Caco-2 (cell line): Measurements from ENCODE around the gene ASCL4. TPM values are rescaled to one million over a fixed set of nuclear protein-coding genes. Genes with fewer than 3 reads are reported as not detected.

Experiments used
- BruUV-seq: library from RNA; stranded (reverse); fragments of 400-500 nt; replicated peaks from 2 replicates; lab custom pipeline; 2021; lab: Mats Ljungman, UMichigan
- CTCF ChIA-PET: fragments of 300-600 bp; sonication (Branson Sonifier 250); formaldehyde crosslinking; loops from one replicate; lab custom pipeline; 2022; ENCODE audit warnings: antibody characterized with exemption; lab: Charles Lee
- POLR2A ChIA-PET: fragments of 300-600 bp; sonication (Branson Sonifier 250); formaldehyde crosslinking; loops from one replicate; lab custom pipeline; 2022; ENCODE audit warnings: antibody characterized with exemption; lab: Charles Lee
- DNase-seq, 2 experiments: peaks; one replicate each; pipeline versions ENCODE4 v3.0.0 to v3.0.0-alpha.2; 2020 to 2022
- H3K27me3 ChIP-seq: replicated peaks from 2 replicates; pipeline ENCODE4 v1.6.0; 2011; ENCODE audit warnings: low read length; ENCODE audit not compliant: control insufficient read depth, insufficient read depth
- H3K36me3 ChIP-seq: 2 replicates; pipeline ENCODE4 v1.5.1; 2011; ENCODE audit warnings: low read length; ENCODE audit not compliant: control insufficient read depth, insufficient read depth
- H3K4me1 ChIP-seq: fragments of 250-450 bp; sonication (Bioruptor Pico); 2 replicates; pipeline ENCODE4 v1.5.1; 2020; ENCODE audit warnings: mild to moderate bottlenecking
- H3K4me3 ChIP-seq: 2 replicates; pipeline ENCODE4 v1.5.1; 2011; ENCODE audit warnings: low read depth, mild to moderate bottlenecking, control low read depth, low read length
- H3K9me3 ChIP-seq: fragments of 250-450 bp; sonication (Bioruptor Pico); 2 replicates; pipeline ENCODE4 v1.5.1; 2020; ENCODE audit warnings: mild to moderate bottlenecking, moderate library complexity
- H3K27ac Mint-ChIP-seq: one replicate; pipeline ENCODE4 v1.8.0; 2022; ENCODE audit warnings: mixed read lengths; ENCODE audit not compliant: unreplicated experiment
- H3K27me3 Mint-ChIP-seq: one replicate; pipeline ENCODE4 v1.8.0; 2022; ENCODE audit warnings: mixed read lengths; ENCODE audit not compliant: insufficient read depth, unreplicated experiment
- H3K36me3 Mint-ChIP-seq: one replicate; pipeline ENCODE4 v1.8.0; 2022; ENCODE audit warnings: mild to moderate bottlenecking, mixed read lengths; ENCODE audit not compliant: insufficient read depth, unreplicated experiment
- H3K4me1 Mint-ChIP-seq: one replicate; pipeline ENCODE4 v1.8.0; 2022; ENCODE audit warnings: low read depth, mixed read lengths; ENCODE audit not compliant: unreplicated experiment
- H3K4me3 Mint-ChIP-seq: one replicate; pipeline ENCODE4 v1.8.0; 2022; ENCODE audit warnings: mild to moderate bottlenecking, moderate library complexity, mixed read lengths; ENCODE audit not compliant: unreplicated experiment
- H3K9me3 Mint-ChIP-seq: one replicate; pipeline ENCODE4 v1.8.0; 2022; ENCODE audit warnings: mixed read lengths; ENCODE audit not compliant: unreplicated experiment
- intact Hi-C: fragments of 100-400 bp; cut with micrococcal nuclease; formaldehyde crosslinking; loops from one replicate; pipeline ENCODE4 v1.10.0; 2022; ENCODE audit not compliant: unreplicated experiment
- total RNA-seq: library from RNA; stranded (reverse); gene quantifications from 2 replicates; pipeline ENCODE4 v1.2.3, GENCODE V29; 2022
- TF ChIP-seq, protein P1 (sequence below), 2 experiments: fragments of 200-600 bp in 1 of 2; IDR thresholded peaks; 1 replicate in 1 of 2; 2 replicates in 1 of 2; pipeline versions ENCODE4 v1.5.1 to v1.8.0; 2011 to 2022; ENCODE audit warnings: antibody characterized with exemption in 1 of 2, control low read depth in 1 of 2, inconsistent platforms in 1 of 2, low read depth in 1 of 2, low read length in 1 of 2, mild to moderate bottlenecking in 1 of 2, moderate library complexity in 1 of 2; ENCODE audit not compliant: insufficient read depth in 1 of 2, severe bottlenecking in 1 of 2, unreplicated experiment in 1 of 2

Gene ASCL4
- total RNA-seq, 1 experiment from 2014 or later = not detected

DNA sequence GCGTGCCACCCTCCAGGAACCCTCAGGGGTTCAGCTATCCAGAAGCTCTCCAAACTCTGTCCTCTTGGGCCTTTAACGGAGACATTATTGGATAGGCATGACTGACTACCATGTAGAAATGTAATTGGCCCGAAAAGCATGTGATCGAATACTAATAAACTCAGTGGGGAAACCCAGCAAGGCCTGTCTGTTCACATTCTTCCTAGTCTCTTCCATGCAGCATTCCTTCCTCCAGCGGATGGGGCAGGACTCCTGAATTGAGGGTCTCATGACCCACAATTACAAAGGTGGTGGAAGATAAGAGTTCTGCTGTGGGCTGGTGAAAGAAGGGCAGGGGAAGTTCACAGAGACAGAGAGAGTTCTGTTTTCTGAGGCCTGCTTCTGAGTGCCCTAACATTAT lies 7.0 kb upstream of the ASCL4 start:
- no peak overlapping the region for H3K4me3 ChIP-seq
- no peaks in the 10 kb centered on the region for H3K36me3 Mint-ChIP-seq
- ChIA-PET CTCF (interaction anchor here (0.5 kb wide), 1 partner anchor 773 kb away, joined by 3 read pairs; no protein-coding TSS in a partner anchor), POLR2A (no interaction called here)
- DNase-seq = no peak
- TF ChIP-seq, protein P1, sequence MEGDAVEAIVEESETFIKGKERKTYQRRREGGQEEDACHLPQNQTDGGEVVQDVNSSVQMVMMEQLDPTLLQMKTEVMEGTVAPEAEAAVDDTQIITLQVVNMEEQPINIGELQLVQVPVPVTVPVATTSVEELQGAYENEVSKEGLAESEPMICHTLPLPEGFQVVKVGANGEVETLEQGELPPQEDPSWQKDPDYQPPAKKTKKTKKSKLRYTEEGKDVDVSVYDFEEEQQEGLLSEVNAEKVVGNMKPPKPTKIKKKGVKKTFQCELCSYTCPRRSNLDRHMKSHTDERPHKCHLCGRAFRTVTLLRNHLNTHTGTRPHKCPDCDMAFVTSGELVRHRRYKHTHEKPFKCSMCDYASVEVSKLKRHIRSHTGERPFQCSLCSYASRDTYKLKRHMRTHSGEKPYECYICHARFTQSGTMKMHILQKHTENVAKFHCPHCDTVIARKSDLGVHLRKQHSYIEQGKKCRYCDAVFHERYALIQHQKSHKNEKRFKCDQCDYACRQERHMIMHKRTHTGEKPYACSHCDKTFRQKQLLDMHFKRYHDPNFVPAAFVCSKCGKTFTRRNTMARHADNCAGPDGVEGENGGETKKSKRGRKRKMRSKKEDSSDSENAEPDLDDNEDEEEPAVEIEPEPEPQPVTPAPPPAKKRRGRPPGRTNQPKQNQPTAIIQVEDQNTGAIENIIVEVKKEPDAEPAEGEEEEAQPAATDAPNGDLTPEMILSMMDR (IDR thresholded peaks at IDR 0.05; ENCODE audit: insufficient read depth in 1 of 2, low read depth in 1 of 2, low read length in 1 of 2, severe bottlenecking in 1 of 2, unreplicated experiment in 1 of 2) = no peak
- no peaks in the 10 kb centered on the region for H3K9me3 ChIP-seq
- BruUV-seq = no TSS peak
- no peaks in the 10 kb centered on the region for H3K36me3 ChIP-seq
- no peaks in the 10 kb centered on the region for H3K27me3 ChIP-seq
- no peak overlapping the region for H3K27ac Mint-ChIP-seq
- no peaks in the 10 kb centered on the region for H3K9me3 Mint-ChIP-seq
- no peaks in the 10 kb centered on the region for H3K27me3 Mint-ChIP-seq
- intact Hi-C loops = no loop called here
- no peaks in the 10 kb centered on the region for H3K4me1 Mint-ChIP-seq
- no peak overlapping the region for H3K4me3 Mint-ChIP-seq
- no peaks in the 10 kb centered on the region for H3K4me1 ChIP-seq

DNA sequence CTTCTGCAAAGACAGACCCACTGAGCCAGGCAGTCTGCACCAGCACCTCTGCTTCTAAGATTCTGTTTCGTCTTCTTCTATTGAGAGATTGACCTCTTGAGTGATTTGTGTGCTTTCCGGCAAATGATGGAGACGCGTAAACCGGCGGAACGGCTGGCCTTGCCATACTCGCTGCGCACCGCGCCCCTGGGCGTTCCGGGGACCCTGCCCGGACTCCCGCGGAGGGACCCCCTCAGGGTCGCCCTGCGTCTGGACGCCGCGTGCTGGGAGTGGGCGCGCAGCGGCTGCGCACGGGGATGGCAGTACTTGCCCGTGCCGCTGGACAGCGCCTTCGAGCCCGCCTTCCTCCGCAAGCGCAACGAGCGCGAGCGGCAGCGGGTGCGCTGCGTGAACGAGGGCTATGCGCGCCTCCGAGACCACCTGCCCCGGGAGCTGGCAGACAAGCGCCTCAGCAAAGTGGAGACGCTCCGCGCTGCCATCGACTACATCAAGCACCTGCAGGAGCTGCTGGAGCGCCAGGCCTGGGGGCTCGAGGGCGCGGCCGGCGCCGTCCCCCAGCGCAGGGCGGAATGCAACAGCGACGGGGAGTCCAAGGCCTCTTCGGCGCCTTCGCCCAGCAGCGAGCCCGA lies 703 bp downstream of the ASCL4 start:
- Mint-ChIP-seq H3K4me1 (no peaks in the 10 kb centered on the region), H3K36me3 (no peaks in the 10 kb centered on the region), H3K9me3 (no peaks in the 10 kb centered on the region), H3K4me3 (no peak overlapping the region), H3K27ac (no peak overlapping the region), H3K27me3 (no peaks in the 10 kb centered on the region)
- Histone ChIP-seq H3K27me3 (no peaks in the 10 kb centered on the region), H3K9me3 (no peaks in the 10 kb centered on the region), H3K4me1 (no peaks in the 10 kb centered on the region), H3K36me3 (no peaks in the 10 kb centered on the region), H3K4me3 (no peak overlapping the region)
- no peak for DNase-seq
- ChIA-PET CTCF (no interaction called here), POLR2A (no interaction called here)
- TF ChIP-seq, protein P1 (IDR thresholded peaks at IDR 0.05; ENCODE audit: insufficient read depth in 1 of 2, low read depth in 1 of 2, low read length in 1 of 2, severe bottlenecking in 1 of 2, unreplicated experiment in 1 of 2) = no peak
- intact Hi-C loops = no loop called here
- no TSS peak for BruUV-seq

DNA sequence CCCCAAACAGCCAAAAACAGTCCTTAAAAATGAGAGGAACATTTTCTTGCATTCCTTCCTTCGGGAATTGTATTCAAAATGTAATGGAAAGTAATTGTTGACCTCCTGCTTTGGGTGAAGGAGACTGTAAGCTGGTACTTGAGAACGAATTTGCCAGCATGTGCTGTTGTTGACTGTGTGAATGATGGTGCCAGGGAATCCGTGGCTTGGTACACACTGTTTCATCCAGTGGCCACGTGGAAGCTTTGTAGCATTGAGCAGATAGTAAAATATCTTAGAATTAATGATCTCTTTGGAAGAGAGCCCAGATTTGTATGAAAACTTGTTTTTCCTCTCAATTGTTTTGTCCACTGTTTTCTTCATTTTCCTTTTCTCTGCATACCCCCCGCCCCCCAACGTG lies 1.7 kb downstream of the ASCL4 start:
- Histone ChIP-seq H3K4me3 (no peak overlapping the region), H3K27me3 (no peaks in the 10 kb centered on the region), H3K4me1 (no peaks in the 10 kb centered on the region), H3K9me3 (no peaks in the 10 kb centered on the region), H3K36me3 (no peaks in the 10 kb centered on the region)
- intact Hi-C loops = no loop called here
- DNase-seq = no peak
- Mint-ChIP-seq H3K4me1 (no peaks in the 10 kb centered on the region), H3K27ac (no peak overlapping the region), H3K4me3 (no peak overlapping the region), H3K27me3 (no peaks in the 10 kb centered on the region), H3K9me3 (no peaks in the 10 kb centered on the region), H3K36me3 (no peaks in the 10 kb centered on the region)
- CTCF ChIA-PET = no interaction called here
- POLR2A ChIA-PET = no interaction called here
- TF ChIP-seq, protein P1 (IDR thresholded peaks at IDR 0.05; ENCODE audit: insufficient read depth in 1 of 2, low read depth in 1 of 2, low read length in 1 of 2, severe bottlenecking in 1 of 2, unreplicated experiment in 1 of 2) = no peak
- BruUV-seq = no TSS peak
